ENCODE data around the gene COL8A1. TPM values are rescaled to one million over a fixed set of nuclear protein-coding genes. Genes with fewer than 3 reads are reported as not detected.

Gene COL8A1
- total and polyA plus RNA-seq, 2 donors (not counting 1 experiment from before 2014, with no cell fraction given) = 0.12 TPM; not detected in 1

DNA sequence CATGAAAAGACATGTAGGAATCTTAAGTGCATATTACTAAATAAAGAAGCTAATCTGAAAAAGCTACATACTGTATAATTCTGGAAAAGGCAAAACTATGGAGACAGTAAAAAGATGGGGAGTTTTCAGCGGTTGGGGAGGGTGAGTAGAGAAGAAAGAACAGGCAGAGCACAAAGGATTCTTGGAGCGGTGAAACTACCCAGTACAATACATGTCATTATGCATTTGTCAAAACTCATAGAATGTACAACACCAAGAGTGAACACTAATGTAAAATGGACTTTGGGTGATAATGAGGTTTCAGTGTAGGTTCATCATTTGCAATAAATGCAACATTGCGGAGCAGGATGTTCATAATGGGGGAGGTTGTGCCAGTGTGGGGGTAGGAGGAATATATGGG is 133.8 kb downstream of the COL8A1 start:
- no peak overlapping the region for H3K9ac ChIP-seq (ENCODE audit: low read length)
- H3K4me1 Mint-ChIP-seq = no peaks in the 10 kb centered on the region
- no peak overlapping the region for H3K27ac Mint-ChIP-seq
- H3K27me3 ChIP-seq (replicated peaks in 1 of 4; ENCODE audit: control extremely low read depth in 1 of 4, control insufficient read depth in 3 of 4, insufficient read depth in 4 of 4, low read length in 3 of 4) = no peaks in the 10 kb centered on the region
- ATAC-seq (ENCODE audit: low read depth) (no peak), DNase-seq (no peak)
- no peaks in the 10 kb centered on the region for H3K9me3 ChIP-seq (ENCODE audit: control extremely low read depth in 1 of 3, control insufficient read depth in 2 of 3, insufficient read depth in 1 of 3, low read length in 2 of 3)
- no peaks in the 10 kb centered on the region for H4K20me1 ChIP-seq (ENCODE audit: control insufficient read depth, insufficient read depth, low read length, poor library complexity, severe bottlenecking)
- intact Hi-C loops (cut with micrococcal nuclease) = no loop called here
- no peaks in the 10 kb centered on the region for H3K36me3 ChIP-seq (replicated peaks in 1 of 2; ENCODE audit: control extremely low read depth in 1 of 2, control insufficient read depth in 1 of 2, extremely low read depth in 1 of 2, insufficient read depth in 2 of 2, low read length in 1 of 2)
- ChIA-PET CTCF (no interaction called here), POLR2A (no interaction called here)
- H3K4me2 ChIP-seq (replicated peaks; ENCODE audit: low read depth, low read length, poor library complexity, severe bottlenecking) = no peak overlapping the region
- H3K9me3 Mint-ChIP-seq (ENCODE audit: insufficient read depth) = no peaks in the 10 kb centered on the region
- no CpG with 5 or more reads among the region's 3 CpGs for WGBS (ENCODE audit: insufficient coverage)
- no peak for TF ChIP-seq EZH2 (IDR thresholded peaks at IDR 0.05; ENCODE audit: borderline replicate concordance, insufficient read depth, low read depth, low read length, poor library complexity, severe bottlenecking)
- TF ChIP-seq, protein P1, sequence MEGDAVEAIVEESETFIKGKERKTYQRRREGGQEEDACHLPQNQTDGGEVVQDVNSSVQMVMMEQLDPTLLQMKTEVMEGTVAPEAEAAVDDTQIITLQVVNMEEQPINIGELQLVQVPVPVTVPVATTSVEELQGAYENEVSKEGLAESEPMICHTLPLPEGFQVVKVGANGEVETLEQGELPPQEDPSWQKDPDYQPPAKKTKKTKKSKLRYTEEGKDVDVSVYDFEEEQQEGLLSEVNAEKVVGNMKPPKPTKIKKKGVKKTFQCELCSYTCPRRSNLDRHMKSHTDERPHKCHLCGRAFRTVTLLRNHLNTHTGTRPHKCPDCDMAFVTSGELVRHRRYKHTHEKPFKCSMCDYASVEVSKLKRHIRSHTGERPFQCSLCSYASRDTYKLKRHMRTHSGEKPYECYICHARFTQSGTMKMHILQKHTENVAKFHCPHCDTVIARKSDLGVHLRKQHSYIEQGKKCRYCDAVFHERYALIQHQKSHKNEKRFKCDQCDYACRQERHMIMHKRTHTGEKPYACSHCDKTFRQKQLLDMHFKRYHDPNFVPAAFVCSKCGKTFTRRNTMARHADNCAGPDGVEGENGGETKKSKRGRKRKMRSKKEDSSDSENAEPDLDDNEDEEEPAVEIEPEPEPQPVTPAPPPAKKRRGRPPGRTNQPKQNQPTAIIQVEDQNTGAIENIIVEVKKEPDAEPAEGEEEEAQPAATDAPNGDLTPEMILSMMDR (IDR thresholded peaks at IDR 0.05) = no peak
- H3K4me3 ChIP-seq (ENCODE audit: control extremely low read depth in 1 of 5, extremely low read depth in 1 of 5, insufficient read depth in 1 of 5, low read depth in 2 of 5, low read length in 4 of 5) = no peak overlapping the region
- no peak overlapping the region for H2AFZ ChIP-seq (ENCODE audit: insufficient read depth, low read depth, low read length, poor library complexity, severe bottlenecking)
- H3K79me2 ChIP-seq (ENCODE audit: control insufficient read depth, insufficient read depth, low read length) = no peaks in the 10 kb centered on the region
- H3K4me1 ChIP-seq (ENCODE audit: control insufficient read depth in 2 of 2, insufficient read depth in 2 of 2, low read length in 2 of 2) = no peaks in the 10 kb centered on the region
- peaks cover 16% of the 10 kb centered on the region for H3K27me3 Mint-ChIP-seq
- no peak overlapping the region for H3K4me3 Mint-ChIP-seq
- no peak overlapping the region for H3K27ac ChIP-seq (ENCODE audit: low read length in 2 of 2)

DNA sequence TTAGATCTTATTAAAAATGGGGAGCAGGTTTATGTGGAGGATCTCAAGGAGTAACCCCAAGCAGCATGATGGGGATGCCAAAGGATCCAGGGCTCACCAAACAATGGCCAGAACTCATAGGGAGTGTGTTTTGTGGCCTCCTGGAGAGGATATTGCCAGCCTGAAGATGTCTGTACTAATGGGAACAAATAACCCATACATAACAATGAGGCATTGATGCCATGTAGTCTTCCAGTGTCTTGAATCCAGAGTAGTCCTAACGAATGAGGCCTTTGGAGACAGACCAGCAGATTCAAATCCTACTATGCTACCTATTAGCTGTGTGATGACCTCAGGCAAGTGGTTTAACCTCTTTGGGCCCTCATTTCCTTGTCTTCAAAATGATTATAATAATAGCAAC is 134.3 kb downstream of the COL8A1 start:
- Histone ChIP-seq H3K27ac (ENCODE audit: low read length in 2 of 2) (no peak overlapping the region), H3K27me3 (replicated peaks in 1 of 4; ENCODE audit: control extremely low read depth in 1 of 4, control insufficient read depth in 3 of 4, insufficient read depth in 4 of 4, low read length in 3 of 4) (no peaks in the 10 kb centered on the region), H3K79me2 (ENCODE audit: control insufficient read depth, insufficient read depth, low read length) (no peaks in the 10 kb centered on the region), H3K4me2 (replicated peaks; ENCODE audit: low read depth, low read length, poor library complexity, severe bottlenecking) (no peak overlapping the region), H3K9ac (ENCODE audit: low read length) (no peak overlapping the region), H3K9me3 (ENCODE audit: control extremely low read depth in 1 of 3, control insufficient read depth in 2 of 3, insufficient read depth in 1 of 3, low read length in 2 of 3) (no peaks in the 10 kb centered on the region), H2AFZ (ENCODE audit: insufficient read depth, low read depth, low read length, poor library complexity, severe bottlenecking) (no peak overlapping the region), H3K4me3 (ENCODE audit: control extremely low read depth in 1 of 5, extremely low read depth in 1 of 5, insufficient read depth in 1 of 5, low read depth in 2 of 5, low read length in 4 of 5) (no peak overlapping the region), H3K4me1 (ENCODE audit: control insufficient read depth in 2 of 2, insufficient read depth in 2 of 2, low read length in 2 of 2) (no peaks in the 10 kb centered on the region), H3K36me3 (replicated peaks in 1 of 2; ENCODE audit: control extremely low read depth in 1 of 2, control insufficient read depth in 1 of 2, extremely low read depth in 1 of 2, insufficient read depth in 2 of 2, low read length in 1 of 2) (no peaks in the 10 kb centered on the region), H4K20me1 (ENCODE audit: control insufficient read depth, insufficient read depth, low read length, poor library complexity, severe bottlenecking) (no peaks in the 10 kb centered on the region)
- Mint-ChIP-seq H3K27ac (no peak overlapping the region), H3K27me3 (peaks cover 18% of the 10 kb centered on the region), H3K9me3 (ENCODE audit: insufficient read depth) (no peaks in the 10 kb centered on the region), H3K4me1 (no peaks in the 10 kb centered on the region), H3K4me3 (no peak overlapping the region)
- ChIA-PET POLR2A (no interaction called here), CTCF (no interaction called here)
- TF ChIP-seq EZH2 (IDR thresholded peaks at IDR 0.05; ENCODE audit: borderline replicate concordance, insufficient read depth, low read depth, low read length, poor library complexity, severe bottlenecking) = no peak
- TF ChIP-seq, protein P1 (IDR thresholded peaks at IDR 0.05) = no peak
- DNase-seq (no peak), ATAC-seq (ENCODE audit: low read depth) (no peak)
- intact Hi-C loops (cut with micrococcal nuclease) = no loop called here
- 67% methylated on average over 1 of the region's 1 CpG for WGBS (ENCODE audit: insufficient coverage)
